ENCODE measurements around the gene DGKB. TPM values are rescaled to one million over a fixed set of nuclear protein-coding genes. Genes with fewer than 3 reads are reported as not detected.

The DGKB gene
- total and polyA plus RNA-seq, 8 donors: 0.20 to 260 (median 3.2) TPM; not detected in 4

DNA sequence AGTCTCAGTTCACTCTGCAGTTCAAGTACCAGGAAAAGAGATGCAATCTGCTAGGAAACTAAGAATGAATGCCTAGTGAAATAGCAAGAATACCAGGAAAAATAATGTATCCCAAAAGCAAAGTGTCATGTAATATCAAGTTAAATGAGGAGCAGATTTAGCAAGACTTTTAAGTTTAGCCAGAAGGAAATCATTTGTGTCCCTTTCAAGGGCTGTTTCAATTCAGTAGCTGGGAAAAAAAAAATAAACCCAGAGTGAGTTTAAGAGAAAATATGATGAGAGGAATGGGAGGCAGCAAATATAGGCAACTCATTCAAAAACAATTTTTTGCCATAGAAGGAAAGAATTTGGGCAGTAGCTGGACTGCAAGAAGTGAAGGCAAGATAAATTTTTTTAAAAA is 135.8 kb downstream of the DGKB start:
- H3K36me3 ChIP-seq: no peaks in the 10 kb centered on the region
- no peaks in the 10 kb centered on the region for H3K9me3 ChIP-seq
- DNase-seq: no peak
- H3K4me1 ChIP-seq: peaks cover 0 to 2% (median 0%) of the 10 kb centered on the region in 4 donors
- TF ChIP-seq, protein P1, sequence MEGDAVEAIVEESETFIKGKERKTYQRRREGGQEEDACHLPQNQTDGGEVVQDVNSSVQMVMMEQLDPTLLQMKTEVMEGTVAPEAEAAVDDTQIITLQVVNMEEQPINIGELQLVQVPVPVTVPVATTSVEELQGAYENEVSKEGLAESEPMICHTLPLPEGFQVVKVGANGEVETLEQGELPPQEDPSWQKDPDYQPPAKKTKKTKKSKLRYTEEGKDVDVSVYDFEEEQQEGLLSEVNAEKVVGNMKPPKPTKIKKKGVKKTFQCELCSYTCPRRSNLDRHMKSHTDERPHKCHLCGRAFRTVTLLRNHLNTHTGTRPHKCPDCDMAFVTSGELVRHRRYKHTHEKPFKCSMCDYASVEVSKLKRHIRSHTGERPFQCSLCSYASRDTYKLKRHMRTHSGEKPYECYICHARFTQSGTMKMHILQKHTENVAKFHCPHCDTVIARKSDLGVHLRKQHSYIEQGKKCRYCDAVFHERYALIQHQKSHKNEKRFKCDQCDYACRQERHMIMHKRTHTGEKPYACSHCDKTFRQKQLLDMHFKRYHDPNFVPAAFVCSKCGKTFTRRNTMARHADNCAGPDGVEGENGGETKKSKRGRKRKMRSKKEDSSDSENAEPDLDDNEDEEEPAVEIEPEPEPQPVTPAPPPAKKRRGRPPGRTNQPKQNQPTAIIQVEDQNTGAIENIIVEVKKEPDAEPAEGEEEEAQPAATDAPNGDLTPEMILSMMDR (IDR thresholded peaks at IDR 0.05): no peak
- no peak for TF ChIP-seq POLR2A (IDR thresholded peaks at IDR 0.05)
- no peak for TF ChIP-seq EP300 (IDR thresholded peaks at IDR 0.05)
- no peak for TF ChIP-seq POLR2AphosphoS5 (IDR thresholded peaks at IDR 0.05)
- no peak overlapping the region for H3K27ac ChIP-seq
- intact Hi-C loops (cut with DNase I; ENCODE audit: low total_unique reads): no loop called here
- H3K4me3 ChIP-seq: no peak overlapping the region
- H3K27me3 ChIP-seq: no peaks in the 10 kb centered on the region

DNA sequence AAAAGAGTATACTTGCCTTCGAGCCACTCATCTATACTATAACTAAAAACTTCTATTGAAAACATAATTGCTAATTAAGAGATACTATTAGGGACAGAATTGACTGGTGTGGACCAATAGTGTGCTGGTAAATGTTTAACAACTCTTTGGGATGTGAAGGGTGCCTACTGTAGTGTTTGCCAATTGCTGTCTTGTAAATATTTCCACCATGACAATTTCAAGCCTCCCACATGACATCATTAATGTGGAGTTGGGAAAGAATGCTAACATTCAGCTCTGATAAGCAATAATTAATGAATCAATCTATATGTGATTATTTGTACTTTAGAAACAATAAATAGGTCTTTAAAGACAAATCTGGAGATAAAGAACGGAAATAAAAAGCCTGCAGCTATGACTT is 136.8 kb downstream of the DGKB start:
- Histone ChIP-seq H3K27ac (no peak overlapping the region), H3K27me3 (no peaks in the 10 kb centered on the region), H3K4me3 (no peak overlapping the region), H3K36me3 (no peaks in the 10 kb centered on the region), H3K4me1 (peaks cover 0 to 3% (median 0%) of the 10 kb centered on the region in 4 donors), H3K9me3 (no peaks in the 10 kb centered on the region)
- DNase-seq: no peak
- WGBS, 5 donors: 56 to 69% (median 60%) methylated on average over 2 of the region's 2 CpGs
- TF ChIP-seq, protein P1 (IDR thresholded peaks at IDR 0.05): no peak
- no peak for TF ChIP-seq POLR2A (IDR thresholded peaks at IDR 0.05)
- TF ChIP-seq EP300 (IDR thresholded peaks at IDR 0.05): no peak
- no peak for TF ChIP-seq POLR2AphosphoS5 (IDR thresholded peaks at IDR 0.05)
- intact Hi-C loops (cut with DNase I; ENCODE audit: low total_unique reads): no loop called here

DNA sequence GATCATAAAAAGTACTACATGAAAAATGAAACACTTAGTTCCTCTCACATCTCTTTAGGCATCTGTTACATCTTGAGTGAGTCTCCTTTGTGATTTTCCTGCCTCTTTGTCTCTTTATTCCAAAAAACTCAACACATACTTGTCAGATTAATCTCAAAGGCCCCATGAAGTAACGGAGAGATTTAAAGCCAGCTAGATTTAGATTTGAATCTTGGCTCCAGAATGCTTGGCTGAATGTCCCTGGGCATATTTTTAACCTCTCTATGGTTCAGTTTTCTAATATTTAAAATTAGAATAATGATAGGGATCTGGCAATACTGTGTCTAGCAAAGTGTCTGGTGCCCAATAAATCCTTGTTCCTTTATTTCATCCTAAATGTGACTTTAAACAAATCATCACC is 140.0 kb downstream of the DGKB start:
- Histone ChIP-seq H3K4me1 (peaks cover 0 to 3% (median 0%) of the 10 kb centered on the region in 4 donors), H3K27ac (no peak overlapping the region), H3K9me3 (no peaks in the 10 kb centered on the region), H3K4me3 (no peak overlapping the region), H3K27me3 (no peaks in the 10 kb centered on the region), H3K36me3 (no peaks in the 10 kb centered on the region)
- no peak for DNase-seq
- WGBS, 5 donors: 26 to 57% (median 38%) methylated on average over 1 of the region's 1 CpG
- intact Hi-C loops (cut with DNase I; ENCODE audit: low total_unique reads): no loop called here
- TF ChIP-seq, protein P1 (IDR thresholded peaks at IDR 0.05): no peak
- TF ChIP-seq EP300 (IDR thresholded peaks at IDR 0.05) (no peak), POLR2A (IDR thresholded peaks at IDR 0.05) (no peak), POLR2AphosphoS5 (IDR thresholded peaks at IDR 0.05) (no peak)

DNA sequence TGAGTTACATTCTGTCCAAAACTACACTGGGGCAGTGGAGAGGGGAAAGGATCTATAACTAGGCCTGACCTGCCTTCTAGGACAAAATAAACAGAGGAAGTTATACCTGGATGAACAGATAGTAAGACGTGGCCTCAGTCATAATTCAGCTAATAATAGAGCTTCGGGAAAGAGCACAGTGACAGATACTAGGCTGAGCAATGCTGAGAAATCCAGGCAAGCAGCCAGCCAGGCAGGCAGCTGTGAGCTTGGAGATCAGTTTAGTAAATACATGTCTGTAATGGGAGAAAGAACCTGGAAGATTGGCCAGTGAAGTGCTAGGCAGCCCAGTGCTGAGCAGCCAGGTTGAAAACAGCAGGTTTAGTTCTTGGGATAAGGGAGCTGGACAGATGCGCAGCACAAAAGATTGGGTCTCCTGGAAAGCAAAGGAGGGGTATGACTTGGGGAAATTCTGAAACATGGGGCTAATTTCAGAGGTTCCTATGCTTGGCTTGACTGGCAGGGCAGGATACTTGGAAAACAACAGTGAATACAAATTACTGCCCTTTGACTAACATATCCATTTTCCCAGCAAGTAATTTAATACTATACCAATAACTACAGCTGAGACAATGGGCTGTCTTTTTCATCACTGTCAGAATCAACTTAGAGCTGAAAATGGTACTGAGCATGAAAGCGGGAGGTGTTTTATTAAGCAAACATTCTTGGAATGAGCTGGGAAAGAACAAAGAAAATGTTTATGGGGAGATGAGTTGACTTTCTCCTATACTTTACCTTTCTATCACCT is 140.8 kb downstream of the DGKB start:
- TF ChIP-seq, protein P1 (IDR thresholded peaks at IDR 0.05): no peak
- TF ChIP-seq POLR2A (IDR thresholded peaks at IDR 0.05) (no peak), POLR2AphosphoS5 (IDR thresholded peaks at IDR 0.05) (peak in 1 of 3 donors; percentile 61), EP300 (IDR thresholded peaks at IDR 0.05) (no peak)
- no peaks in the 10 kb centered on the region for H3K36me3 ChIP-seq
- 36 to 52% (median 44%) methylated on average over 4 of the region's 4 CpGs for WGBS, 5 donors
- peak overlapping the region in 2 of 5 donors; percentile 47 to 58 for H3K27ac ChIP-seq
- peak in 1 of 2 donors; percentile 82 for DNase-seq
- H3K9me3 ChIP-seq: no peaks in the 10 kb centered on the region
- H3K27me3 ChIP-seq: no peaks in the 10 kb centered on the region
- intact Hi-C loops (cut with DNase I; ENCODE audit: low total_unique reads): no loop called here
- peaks cover 0 to 3% (median 0%) of the 10 kb centered on the region in 4 donors for H3K4me1 ChIP-seq
- H3K4me3 ChIP-seq: no peak overlapping the region

Data from stomach (tissue), 9 donors.